ENCODE data around the gene USP22.
"Not testable (repeated sequence)": the region's sequence is repeated elsewhere in the genome, so short reads cannot be mapped to it uniquely, and the experiment has no call there.

The USP22 gene

DNA sequence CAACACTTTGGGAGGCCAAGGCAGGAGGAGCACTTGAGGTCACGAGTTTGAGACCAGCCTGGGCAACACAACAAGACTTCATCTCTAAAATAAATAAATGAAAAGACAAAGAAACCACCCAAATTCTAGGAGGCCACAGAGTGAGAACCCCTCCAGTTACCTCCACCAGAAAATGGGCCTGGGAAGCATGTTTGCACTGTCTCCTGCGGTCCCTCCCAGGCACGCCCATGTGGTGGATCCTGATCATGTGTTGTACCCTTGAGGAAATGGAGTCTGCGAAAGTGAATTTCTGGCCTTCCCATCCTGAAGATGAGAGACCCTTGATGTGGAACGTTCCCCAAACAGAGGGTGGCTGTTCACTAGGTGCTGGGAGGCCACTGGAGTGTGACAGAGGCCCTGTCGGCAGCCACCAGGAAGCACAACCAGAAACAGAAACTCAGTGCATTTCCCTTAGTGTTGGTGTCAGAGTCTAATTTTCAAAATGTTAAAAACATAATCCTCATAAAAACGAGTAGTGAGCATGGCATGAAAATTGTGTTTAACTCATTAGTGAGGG is 19.2 kb upstream of the USP22 start:
- no peak overlapping the region for H3K4me3 ChIP-seq (ENCODE audit: low read depth, low read length)
- TF ChIP-seq, protein P1, sequence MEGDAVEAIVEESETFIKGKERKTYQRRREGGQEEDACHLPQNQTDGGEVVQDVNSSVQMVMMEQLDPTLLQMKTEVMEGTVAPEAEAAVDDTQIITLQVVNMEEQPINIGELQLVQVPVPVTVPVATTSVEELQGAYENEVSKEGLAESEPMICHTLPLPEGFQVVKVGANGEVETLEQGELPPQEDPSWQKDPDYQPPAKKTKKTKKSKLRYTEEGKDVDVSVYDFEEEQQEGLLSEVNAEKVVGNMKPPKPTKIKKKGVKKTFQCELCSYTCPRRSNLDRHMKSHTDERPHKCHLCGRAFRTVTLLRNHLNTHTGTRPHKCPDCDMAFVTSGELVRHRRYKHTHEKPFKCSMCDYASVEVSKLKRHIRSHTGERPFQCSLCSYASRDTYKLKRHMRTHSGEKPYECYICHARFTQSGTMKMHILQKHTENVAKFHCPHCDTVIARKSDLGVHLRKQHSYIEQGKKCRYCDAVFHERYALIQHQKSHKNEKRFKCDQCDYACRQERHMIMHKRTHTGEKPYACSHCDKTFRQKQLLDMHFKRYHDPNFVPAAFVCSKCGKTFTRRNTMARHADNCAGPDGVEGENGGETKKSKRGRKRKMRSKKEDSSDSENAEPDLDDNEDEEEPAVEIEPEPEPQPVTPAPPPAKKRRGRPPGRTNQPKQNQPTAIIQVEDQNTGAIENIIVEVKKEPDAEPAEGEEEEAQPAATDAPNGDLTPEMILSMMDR (IDR thresholded peaks at IDR 0.05; ENCODE audit: low read depth, low read length) = no peak

GRCh38 chr17:21061158-21061835 is 18.5 kb upstream of the USP22 start:
- H3K4me3 ChIP-seq (ENCODE audit: low read depth, low read length) = no peak overlapping the region
- TF ChIP-seq, protein P1 (IDR thresholded peaks at IDR 0.05; ENCODE audit: low read depth, low read length) = no peak

GRCh38 chr17:21059761-21060160 is 16.9 kb upstream of the USP22 start:
- TF ChIP-seq, protein P1 (IDR thresholded peaks at IDR 0.05; ENCODE audit: low read depth, low read length) = no peak
- H3K4me3 ChIP-seq (ENCODE audit: low read depth, low read length) = no peak overlapping the region

- TF ChIP-seq, protein P1 (IDR thresholded peaks at IDR 0.05; ENCODE audit: low read depth, low read length) = no peak
- no peak overlapping the region for H3K4me3 ChIP-seq (ENCODE audit: low read depth, low read length)
Observed at GRCh38 chr17:21058098-21058893, 15.5 kb upstream of the USP22 start.

- H3K4me3 ChIP-seq (ENCODE audit: low read depth, low read length) = not testable (repeated sequence)
Observed at GRCh38 chr17:21053056-21053455, 10.2 kb upstream of the USP22 start.

DNA sequence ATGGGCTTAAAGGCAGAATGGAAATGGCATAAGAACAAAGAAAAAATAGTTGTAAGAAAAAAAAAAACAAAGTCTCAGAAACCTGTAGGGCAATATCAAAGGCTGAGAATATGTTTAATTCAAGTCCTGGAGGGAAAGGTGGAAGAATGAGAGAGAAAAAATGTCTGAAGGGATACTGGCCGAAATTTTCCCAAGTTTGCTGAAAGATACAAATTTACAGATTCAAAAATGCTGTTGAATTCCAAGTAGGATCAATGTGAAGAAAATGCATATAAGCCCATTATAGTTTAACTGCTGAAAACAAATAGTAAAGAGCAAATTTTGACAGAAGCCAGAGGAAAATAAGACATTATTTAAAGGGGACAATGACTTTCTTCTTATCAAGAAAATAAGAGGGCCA is 6.6 kb upstream of the USP22 start:
- H3K4me3 ChIP-seq (ENCODE audit: low read depth, low read length) = no peak overlapping the region
- TF ChIP-seq, protein P1 (IDR thresholded peaks at IDR 0.05; ENCODE audit: low read depth, low read length) = no peak

- H3K4me3 ChIP-seq (ENCODE audit: low read depth, low read length) = no peak overlapping the region
- TF ChIP-seq, protein P1 (IDR thresholded peaks at IDR 0.05; ENCODE audit: low read depth, low read length) = no peak
Observed at GRCh38 chr17:21046216-21046615, 3.4 kb upstream of the USP22 start.
